PFSK-1 (cell line): ENCODE results near the gene CCDC158.

ENCODE experiments used
- FOXP2 ChIP-seq: optimal IDR thresholded peaks from 2 replicates; pipeline ENCODE3; 2011; ENCODE audit warnings: borderline replicate concordance, control low read depth, inconsistent platforms; ENCODE audit not compliant: insufficient read depth; ENCODE audit errors: extremely low read length, extremely low read depth
- POLR2AphosphoS5 ChIP-seq: IDR thresholded peaks from 2 replicates; pipeline ENCODE4 v1.6.1; 2012; ENCODE audit warnings: low read depth, mild to moderate bottlenecking, control low read depth, low read length, moderate library complexity
- SIN3A ChIP-seq: IDR thresholded peaks from 2 replicates; pipeline ENCODE4 v1.6.1; 2012; ENCODE audit warnings: mild to moderate bottlenecking, low read length, moderate library complexity, borderline replicate concordance; ENCODE audit not compliant: insufficient read depth
- TAF1 ChIP-seq: IDR thresholded peaks from 2 replicates; pipeline ENCODE4 v1.6.1; 2012; ENCODE audit warnings: low read length, control low read depth, borderline replicate concordance; ENCODE audit not compliant: insufficient read depth
- TF ChIP-seq, protein P1 (sequence below), 2 experiments: IDR thresholded peaks; 2 replicates each; pipeline versions ENCODE4 v1.6.1 to v1.8.0; 2011 to 2012; ENCODE audit warnings: low read depth in 2 of 2, low read length in 2 of 2, control low read depth in 1 of 2, inconsistent platforms in 1 of 2, mild to moderate bottlenecking in 1 of 2, moderate library complexity in 1 of 2; ENCODE audit not compliant: insufficient read depth in 1 of 2

CCDC158 gene

DNA sequence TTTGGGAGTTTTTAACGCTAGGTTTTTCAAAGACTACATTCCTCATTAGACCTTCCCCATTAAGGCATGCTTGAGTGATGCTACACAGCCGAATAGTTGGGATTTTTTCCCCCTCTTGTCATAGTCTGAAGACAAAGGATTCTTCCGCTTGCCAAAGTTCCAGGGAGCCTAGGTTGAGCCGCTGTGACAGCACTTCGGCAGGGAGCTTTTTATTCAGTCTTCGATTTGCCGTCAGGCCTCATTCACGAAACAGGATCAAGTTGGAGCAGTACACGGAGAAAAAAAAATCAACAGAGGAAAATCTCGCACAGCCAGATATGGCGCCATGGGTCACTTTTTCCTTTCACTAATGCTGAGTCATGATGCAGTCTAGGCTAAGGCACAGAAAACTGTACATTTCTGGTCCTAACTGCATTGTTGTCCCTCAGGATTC, 38.4 kb upstream of the CCDC158 start:
- no peak for TF ChIP-seq SIN3A

DNA sequence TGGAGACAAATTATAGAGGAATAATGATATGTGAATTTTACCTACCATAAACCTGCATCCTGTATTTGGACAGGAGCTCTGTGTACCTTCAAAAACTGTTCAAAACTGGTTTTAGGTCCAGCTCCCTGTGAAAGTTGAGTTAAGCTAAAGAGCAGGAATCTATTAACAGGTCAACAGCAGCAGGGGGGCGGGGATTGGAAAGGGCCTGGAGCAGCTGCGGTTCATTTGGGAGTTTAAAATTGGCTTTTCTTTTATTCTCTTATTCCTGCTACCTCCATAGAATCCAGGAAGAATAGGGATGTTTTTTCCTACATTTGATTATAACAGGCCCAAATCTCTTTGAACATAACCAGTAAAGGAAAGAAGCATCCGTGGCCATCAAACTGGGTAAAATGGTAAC, 37.9 kb upstream of the CCDC158 start:
- TF ChIP-seq SIN3A: no peak
- TF ChIP-seq POLR2AphosphoS5: no peak
- TF ChIP-seq TAF1: no peak
- no peak for TF ChIP-seq FOXP2
- TF ChIP-seq, protein P1, sequence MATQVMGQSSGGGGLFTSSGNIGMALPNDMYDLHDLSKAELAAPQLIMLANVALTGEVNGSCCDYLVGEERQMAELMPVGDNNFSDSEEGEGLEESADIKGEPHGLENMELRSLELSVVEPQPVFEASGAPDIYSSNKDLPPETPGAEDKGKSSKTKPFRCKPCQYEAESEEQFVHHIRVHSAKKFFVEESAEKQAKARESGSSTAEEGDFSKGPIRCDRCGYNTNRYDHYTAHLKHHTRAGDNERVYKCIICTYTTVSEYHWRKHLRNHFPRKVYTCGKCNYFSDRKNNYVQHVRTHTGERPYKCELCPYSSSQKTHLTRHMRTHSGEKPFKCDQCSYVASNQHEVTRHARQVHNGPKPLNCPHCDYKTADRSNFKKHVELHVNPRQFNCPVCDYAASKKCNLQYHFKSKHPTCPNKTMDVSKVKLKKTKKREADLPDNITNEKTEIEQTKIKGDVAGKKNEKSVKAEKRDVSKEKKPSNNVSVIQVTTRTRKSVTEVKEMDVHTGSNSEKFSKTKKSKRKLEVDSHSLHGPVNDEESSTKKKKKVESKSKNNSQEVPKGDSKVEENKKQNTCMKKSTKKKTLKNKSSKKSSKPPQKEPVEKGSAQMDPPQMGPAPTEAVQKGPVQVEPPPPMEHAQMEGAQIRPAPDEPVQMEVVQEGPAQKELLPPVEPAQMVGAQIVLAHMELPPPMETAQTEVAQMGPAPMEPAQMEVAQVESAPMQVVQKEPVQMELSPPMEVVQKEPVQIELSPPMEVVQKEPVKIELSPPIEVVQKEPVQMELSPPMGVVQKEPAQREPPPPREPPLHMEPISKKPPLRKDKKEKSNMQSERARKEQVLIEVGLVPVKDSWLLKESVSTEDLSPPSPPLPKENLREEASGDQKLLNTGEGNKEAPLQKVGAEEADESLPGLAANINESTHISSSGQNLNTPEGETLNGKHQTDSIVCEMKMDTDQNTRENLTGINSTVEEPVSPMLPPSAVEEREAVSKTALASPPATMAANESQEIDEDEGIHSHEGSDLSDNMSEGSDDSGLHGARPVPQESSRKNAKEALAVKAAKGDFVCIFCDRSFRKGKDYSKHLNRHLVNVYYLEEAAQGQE (IDR thresholded peaks at IDR 0.05; ENCODE audit: insufficient read depth in 1 of 2, low read depth in 2 of 2, low read length in 2 of 2): no peak

DNA sequence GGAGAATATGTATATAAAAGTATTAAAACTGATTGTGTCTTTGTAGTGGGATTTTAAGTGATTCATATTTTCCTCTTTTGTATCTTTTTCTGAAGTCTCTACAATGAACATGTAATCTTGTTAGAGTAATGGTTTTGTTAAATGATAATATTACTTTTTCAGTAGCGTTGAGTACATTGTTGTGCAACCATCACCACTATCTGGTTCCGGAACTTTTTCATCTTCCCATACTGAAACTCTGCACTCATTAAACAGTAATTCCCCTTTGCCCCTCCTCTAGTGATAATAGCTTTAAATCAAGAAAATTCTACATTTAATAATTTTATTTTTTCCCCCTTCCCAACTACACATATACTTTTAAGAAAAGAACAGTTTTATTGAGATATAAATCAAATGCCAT, 37.4 kb upstream of the CCDC158 start:
- TF ChIP-seq TAF1 (no peak), FOXP2 (no peak), POLR2AphosphoS5 (no peak), SIN3A (no peak)
- TF ChIP-seq, protein P1 (IDR thresholded peaks at IDR 0.05; ENCODE audit: insufficient read depth in 1 of 2, low read depth in 2 of 2, low read length in 2 of 2): no peak

DNA sequence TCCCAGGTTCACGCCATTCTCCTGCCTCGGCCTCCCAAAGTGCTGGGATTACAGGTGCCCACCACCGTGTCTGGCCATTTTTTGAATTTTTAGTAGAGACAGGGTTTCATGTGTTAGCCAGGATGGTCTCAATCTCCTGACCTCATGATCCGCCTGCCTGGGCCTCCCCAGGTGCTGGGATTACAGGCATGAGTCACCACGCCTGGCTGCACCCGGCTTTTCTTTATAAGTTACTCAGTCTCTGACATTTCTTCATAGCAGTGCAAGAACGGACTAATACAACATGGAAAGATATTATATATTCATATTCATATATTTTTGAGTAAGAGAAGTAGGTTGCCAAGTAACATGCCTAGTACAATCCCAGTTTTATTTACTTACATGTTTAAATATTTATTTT, 36.9 kb upstream of the CCDC158 start:
- TF ChIP-seq POLR2AphosphoS5: no peak
- TF ChIP-seq FOXP2: no peak
- no peak for TF ChIP-seq SIN3A
- TF ChIP-seq TAF1: no peak
- TF ChIP-seq, protein P1 (IDR thresholded peaks at IDR 0.05; ENCODE audit: insufficient read depth in 1 of 2, low read depth in 2 of 2, low read length in 2 of 2): no peak

DNA sequence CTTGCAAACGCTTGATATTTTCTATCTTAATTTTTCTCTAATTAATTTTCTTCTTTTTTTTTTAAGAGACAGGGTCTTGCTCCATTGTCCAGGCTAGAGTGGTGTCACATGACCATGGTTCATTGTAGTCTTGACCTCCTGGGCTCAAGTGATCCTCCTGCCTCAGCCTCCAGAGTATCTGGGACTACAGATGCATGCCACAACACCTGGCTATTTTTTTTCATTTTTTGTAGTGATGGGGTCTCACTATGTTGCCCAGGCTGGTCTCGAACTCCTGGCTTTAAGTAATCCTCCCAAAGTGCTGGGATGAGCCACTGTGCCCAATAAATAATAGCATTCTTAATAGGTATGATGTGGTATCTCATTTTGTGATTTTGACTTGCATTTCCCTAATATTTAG, 32.3 kb upstream of the CCDC158 start:
- TF ChIP-seq FOXP2: no peak
- TF ChIP-seq TAF1: no peak

DNA sequence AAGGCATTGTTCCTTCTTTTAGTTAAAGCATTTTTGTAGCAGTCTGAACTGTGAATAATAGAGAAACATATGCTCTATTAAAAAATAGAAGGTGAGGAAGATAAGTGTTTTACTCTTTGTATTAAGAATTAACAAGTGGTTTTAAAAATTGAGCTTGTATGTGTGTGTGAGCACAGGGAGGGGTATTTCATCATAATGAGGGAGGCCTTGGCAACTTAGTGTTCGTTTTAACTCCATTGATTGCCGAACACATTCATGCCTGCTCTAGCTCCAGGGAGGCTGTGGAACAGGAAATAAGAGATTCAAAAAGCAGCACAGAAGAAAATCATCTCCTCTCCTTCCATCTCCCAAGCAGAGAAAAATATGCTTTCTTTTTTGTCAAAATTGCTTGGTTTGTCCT, 28.9 kb upstream of the CCDC158 start:
- TF ChIP-seq POLR2AphosphoS5: no peak
- TF ChIP-seq TAF1: no peak
- TF ChIP-seq, protein P1 (IDR thresholded peaks at IDR 0.05; ENCODE audit: insufficient read depth in 1 of 2, low read depth in 2 of 2, low read length in 2 of 2): no peak
- no peak for TF ChIP-seq SIN3A
- TF ChIP-seq FOXP2: no peak
